Fibroblast of the aortic adventitia (primary cell): ENCODE measurements around the gene ARHGEF12. TPM values are rescaled to one million over a fixed set of nuclear protein-coding genes. Genes with fewer than 3 reads are reported as not detected.

ENCODE experiments used
- DNase-seq: peaks from one replicate; pipeline ENCODE4 v3.0.0-alpha.2; 2010; ENCODE audit warnings: low read depth
- H3K4me3 ChIP-seq: 2 replicates; pipeline ENCODE4 v1.5.1; 2011; ENCODE audit warnings: low read depth, mild to moderate bottlenecking, control low read depth, low read length, moderate library complexity
- total RNA-seq: library from RNA; depleted of rRNA; stranded (reverse); fragments of >200 nt; gene quantifications from 2 replicates; pipeline ENCODE4 v1.2.3, GENCODE V29; 2012; ENCODE audit warnings: low replicate concordance
- TF ChIP-seq, protein P1 (sequence below): IDR thresholded peaks from 2 replicates; pipeline ENCODE4 v1.5.1; 2011; ENCODE audit warnings: mild to moderate bottlenecking, low read length, control low read depth, inconsistent platforms; ENCODE audit not compliant: insufficient read depth

Gene ARHGEF12
- total RNA-seq, 1 donor = 103 TPM

DNA sequence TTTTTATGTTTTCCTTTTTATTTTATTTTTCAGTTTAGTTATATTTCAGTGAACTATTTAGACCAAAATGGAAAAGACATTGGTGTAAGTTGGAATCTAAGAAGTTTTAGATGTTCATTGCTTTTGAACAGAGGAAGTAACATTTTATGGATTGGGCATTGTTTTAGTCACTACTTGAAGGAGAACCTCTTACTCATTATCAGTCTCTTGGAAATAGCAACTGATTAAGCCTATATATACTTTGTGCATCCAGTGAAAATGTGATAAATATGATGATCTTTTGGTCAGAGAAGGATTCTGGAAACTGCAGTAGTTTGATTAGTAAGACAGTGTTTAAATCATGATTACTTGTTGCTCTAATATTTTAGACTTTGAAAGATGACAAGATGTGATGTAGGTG lies 14.4 kb downstream of the ARHGEF12 start:
- DNase-seq = no peak
- TF ChIP-seq, protein P1, sequence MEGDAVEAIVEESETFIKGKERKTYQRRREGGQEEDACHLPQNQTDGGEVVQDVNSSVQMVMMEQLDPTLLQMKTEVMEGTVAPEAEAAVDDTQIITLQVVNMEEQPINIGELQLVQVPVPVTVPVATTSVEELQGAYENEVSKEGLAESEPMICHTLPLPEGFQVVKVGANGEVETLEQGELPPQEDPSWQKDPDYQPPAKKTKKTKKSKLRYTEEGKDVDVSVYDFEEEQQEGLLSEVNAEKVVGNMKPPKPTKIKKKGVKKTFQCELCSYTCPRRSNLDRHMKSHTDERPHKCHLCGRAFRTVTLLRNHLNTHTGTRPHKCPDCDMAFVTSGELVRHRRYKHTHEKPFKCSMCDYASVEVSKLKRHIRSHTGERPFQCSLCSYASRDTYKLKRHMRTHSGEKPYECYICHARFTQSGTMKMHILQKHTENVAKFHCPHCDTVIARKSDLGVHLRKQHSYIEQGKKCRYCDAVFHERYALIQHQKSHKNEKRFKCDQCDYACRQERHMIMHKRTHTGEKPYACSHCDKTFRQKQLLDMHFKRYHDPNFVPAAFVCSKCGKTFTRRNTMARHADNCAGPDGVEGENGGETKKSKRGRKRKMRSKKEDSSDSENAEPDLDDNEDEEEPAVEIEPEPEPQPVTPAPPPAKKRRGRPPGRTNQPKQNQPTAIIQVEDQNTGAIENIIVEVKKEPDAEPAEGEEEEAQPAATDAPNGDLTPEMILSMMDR = no peak
- no peak overlapping the region for H3K4me3 ChIP-seq

DNA sequence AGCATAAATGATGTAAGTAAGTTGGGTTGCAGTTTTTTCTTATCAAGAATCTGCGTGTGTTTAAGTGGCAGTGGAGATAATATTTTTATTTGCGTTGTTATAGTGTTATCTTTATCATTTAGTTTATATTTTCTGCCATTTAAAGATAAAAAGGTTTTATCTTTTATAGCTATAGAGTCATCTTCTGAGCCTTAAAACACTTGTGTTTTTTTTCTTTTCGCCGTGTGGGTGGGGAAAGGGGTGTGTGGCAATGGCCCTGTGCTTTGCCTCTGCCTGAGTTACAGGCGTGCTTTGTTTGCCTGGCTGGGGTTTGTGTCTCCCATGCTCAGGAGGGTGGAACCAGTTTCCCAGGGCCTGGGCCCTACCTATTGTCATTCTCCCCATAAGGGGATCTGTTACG lies 16.2 kb downstream of the ARHGEF12 start:
- TF ChIP-seq, protein P1 = no peak
- H3K4me3 ChIP-seq = no peak overlapping the region
- no peak for DNase-seq

DNA sequence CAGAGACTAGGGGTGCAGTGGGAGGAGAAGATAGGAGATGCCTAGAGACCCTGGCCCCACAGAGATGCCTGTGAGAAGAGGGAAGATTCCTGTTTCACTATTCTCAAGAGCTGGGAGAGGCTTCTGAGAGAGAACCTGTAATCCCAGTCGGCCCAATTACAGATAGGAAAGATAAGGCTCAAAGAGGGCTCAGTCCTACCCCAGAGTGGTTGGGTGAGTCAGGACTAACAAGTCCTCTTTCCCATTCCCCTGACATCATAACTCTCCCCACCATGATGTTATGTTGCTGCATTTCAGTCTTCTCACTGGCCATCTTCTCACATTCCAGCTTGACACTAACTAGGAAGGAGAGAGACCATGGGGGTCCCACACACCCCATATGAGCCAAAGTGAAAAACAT lies 17.9 kb downstream of the ARHGEF12 start:
- TF ChIP-seq, protein P1 = no peak
- no peak overlapping the region for H3K4me3 ChIP-seq
- no peak for DNase-seq

GRCh38 chr11:120354779-120355178 lies 18.6 kb downstream of the ARHGEF12 start:
- no peak for DNase-seq
- no peak overlapping the region for H3K4me3 ChIP-seq
- TF ChIP-seq, protein P1 = no peak

GRCh38 chr11:120357620-120358019 lies 21.4 kb downstream of the ARHGEF12 start:
- no peak overlapping the region for H3K4me3 ChIP-seq
- no peak for DNase-seq
- TF ChIP-seq, protein P1 = no peak

DNA sequence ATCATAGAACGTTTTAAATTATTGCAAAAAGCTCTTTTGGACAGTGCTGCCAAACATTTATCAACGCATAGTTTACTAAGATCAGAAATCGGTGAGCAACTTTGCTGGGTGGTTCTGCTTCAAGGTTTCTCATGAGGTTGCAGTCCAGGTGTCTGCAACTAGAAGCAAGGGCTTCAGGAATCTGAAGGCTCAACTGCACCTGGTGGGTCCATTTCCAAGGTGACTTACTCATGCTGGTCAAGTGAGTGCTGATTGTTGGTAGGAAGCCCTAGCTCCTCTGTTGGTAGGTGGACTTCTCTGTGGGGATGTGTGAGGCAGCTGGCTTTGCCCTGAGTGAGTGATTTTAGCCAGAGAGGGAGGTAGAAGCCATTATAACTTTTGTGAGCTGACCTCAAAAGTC lies 22.5 kb downstream of the ARHGEF12 start:
- no peak overlapping the region for H3K4me3 ChIP-seq
- TF ChIP-seq, protein P1 = no peak
- DNase-seq = no peak

GRCh38 chr11:120363436-120363835 lies 27.2 kb downstream of the ARHGEF12 start:
- TF ChIP-seq, protein P1 = no peak
- DNase-seq = no peak
- H3K4me3 ChIP-seq = no peak overlapping the region
